CD4-positive, alpha-beta T cell (primary cell): ENCODE results near the gene ABCC4. TPM values are rescaled to one million over a fixed set of nuclear protein-coding genes. Genes with fewer than 3 reads are reported as not detected.
A peak's percentile ranks its signal among the peaks of the same experiment; 100 is the strongest.

Experiments used
- ATAC-seq: fragments of 200-7000 bp; cut with Tn5 transposase; one replicate; pipeline ENCODE4 v1.10.0; 2022; ENCODE audit warnings: mild to moderate bottlenecking; ENCODE audit not compliant: poor library complexity
- CTCF ChIA-PET: fragments of 350-600 bp; sonication (Branson Sonifier 250); formaldehyde crosslinking; loops from one replicate; lab custom pipeline; 2021; ENCODE audit warnings: antibody characterized with exemption, inconsistent platforms; lab: Charles Lee
- POLR2A ChIA-PET: fragments of 350-600 bp; sonication (Branson Sonifier 250); formaldehyde crosslinking; loops from one replicate; lab custom pipeline; 2021; ENCODE audit warnings: antibody characterized with exemption, inconsistent platforms; lab: Charles Lee
- DNase-seq, 14 experiments: peaks; one replicate each; pipeline ENCODE4 v3.0.0-alpha.2; 2013 to 2020; ENCODE audit warnings: mixed read lengths in 2 of 14
- H3K27ac ChIP-seq, 2 donors: one replicate each; pipeline versions ENCODE4 v1.5.1 to v1.7.0; 2013; ENCODE audit warnings: low read length in 2 of 2, low read depth in 1 of 2, mild to moderate bottlenecking in 1 of 2
- H3K27me3 ChIP-seq, 2 experiments: 1 replicate in 1 of 2; 2 replicates in 1 of 2; pipeline versions ENCODE4 v1.6.1 to v1.7.0; 2013; ENCODE audit warnings: low read length in 2 of 2, control low read depth in 1 of 2, mild to moderate bottlenecking in 1 of 2, moderate library complexity in 1 of 2; ENCODE audit not compliant: insufficient read depth in 2 of 2, control insufficient read depth in 1 of 2
- H3K36me3 ChIP-seq: one replicate; pipeline ENCODE4 v1.6.1; 2013; ENCODE audit warnings: low read length, control low read depth; ENCODE audit not compliant: insufficient read depth
- H3K4me1 ChIP-seq: one replicate; pipeline ENCODE4 v1.6.1; 2013; ENCODE audit warnings: low read length, control low read depth; ENCODE audit not compliant: insufficient read depth
- H3K4me3 ChIP-seq: one replicate; pipeline ENCODE4 v1.5.1; 2013; ENCODE audit warnings: mild to moderate bottlenecking, low read length, moderate library complexity
- H3K9me3 ChIP-seq, 2 experiments: 1 replicate in 1 of 2; 2 replicates in 1 of 2; pipeline versions ENCODE4 v1.6.1 to v1.7.0; 2013; ENCODE audit warnings: low read length in 2 of 2, mild to moderate bottlenecking in 2 of 2, control low read depth in 1 of 2, moderate library complexity in 1 of 2; ENCODE audit not compliant: control insufficient read depth in 1 of 2, insufficient read depth in 1 of 2
- H3K27ac Mint-ChIP-seq: one replicate; pipeline ENCODE4 v1.8.0; 2020; ENCODE audit warnings: mixed read lengths
- H3K27me3 Mint-ChIP-seq: one replicate; pipeline ENCODE4 v1.8.0; 2021; ENCODE audit warnings: mixed read lengths
- H3K36me3 Mint-ChIP-seq: one replicate; pipeline ENCODE4 v1.8.0; 2021; ENCODE audit warnings: low read depth, mixed read lengths
- H3K4me1 Mint-ChIP-seq: one replicate; pipeline ENCODE4 v1.8.0; 2021; ENCODE audit warnings: low read depth, mixed read lengths
- H3K4me3 Mint-ChIP-seq: one replicate; pipeline ENCODE4 v1.8.0; 2020; ENCODE audit warnings: mild to moderate bottlenecking, mixed read lengths
- H3K9me3 Mint-ChIP-seq: one replicate; pipeline ENCODE4 v1.8.0; 2020; ENCODE audit warnings: mixed read lengths
- intact Hi-C, 2 experiments: fragments of 100-400 bp; cut with DNase I in 1 of 2; cut with micrococcal nuclease in 1 of 2; formaldehyde crosslinking; loops; one replicate each; pipeline versions ENCODE4 v1.15.1 to v1.9.0; 2023 to 2025; cut with DNase I, micrococcal nuclease
- total RNA-seq, 174 experiments: library from RNA in 2 of 174; stranded (reverse) in 2 of 174; gene quantifications; one replicate each; pipeline ENCODE4 v1.2.3 and lab custom pipeline; 2021 to 2026
- TF ChIP-seq, protein P1 (sequence below): fragments of 200-600 bp; IDR thresholded peaks from one replicate; pipeline ENCODE4 v1.8.0; 2022; ENCODE audit warnings: antibody characterized with exemption, mild to moderate bottlenecking

ABCC4 gene
- total RNA-seq, 2 experiments from 2014 or later, result 4.0 to 4.4 TPM

DNA sequence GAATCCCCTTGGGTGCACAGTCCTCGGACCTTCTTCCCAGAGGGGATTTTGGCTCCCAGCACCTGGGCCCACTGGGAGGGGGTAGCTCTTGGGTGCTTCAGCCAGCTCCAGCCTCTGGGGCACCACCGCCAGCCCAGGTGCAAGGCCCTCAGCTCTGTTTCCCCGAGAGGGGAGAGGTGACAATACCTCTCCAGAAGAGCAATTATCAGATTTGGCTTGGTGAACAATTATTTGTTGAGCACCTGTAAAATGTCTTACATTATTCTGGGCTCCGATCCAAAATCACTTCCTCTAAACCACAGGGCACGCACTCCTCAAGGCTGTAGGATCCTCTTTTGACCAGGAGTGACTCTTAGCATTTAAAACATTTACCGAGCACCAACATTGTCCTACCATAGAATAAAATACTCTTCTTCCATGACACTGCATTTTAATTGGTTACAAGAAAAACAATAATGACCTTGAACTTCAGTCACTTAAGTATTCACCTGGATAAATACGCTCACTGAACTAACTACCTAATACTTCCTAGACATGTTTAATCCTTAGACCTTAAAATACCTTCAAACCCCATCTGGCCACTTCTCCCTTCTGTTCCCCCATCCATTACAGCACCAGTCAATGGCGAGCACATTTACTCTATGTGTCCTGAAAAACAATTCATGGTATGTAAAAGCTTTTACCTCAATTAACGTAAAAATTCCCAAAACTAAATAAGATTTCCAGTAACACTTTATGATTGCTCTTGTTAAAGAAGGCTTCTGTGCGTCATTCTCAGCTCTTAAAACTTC is 54.8 kb downstream of the ABCC4 start:
- Histone ChIP-seq H3K9me3 (no peaks in the 10 kb centered on the region), H3K36me3 (no peaks in the 10 kb centered on the region), H3K4me3 (no peak overlapping the region), H3K4me1 (no peaks in the 10 kb centered on the region), H3K27ac (no peak overlapping the region), H3K27me3 (no peaks in the 10 kb centered on the region)
- CTCF ChIA-PET, result no interaction called here
- no peaks in the 10 kb centered on the region for H3K27me3 Mint-ChIP-seq
- POLR2A ChIA-PET, result no interaction called here
- H3K4me3 Mint-ChIP-seq, result no peak overlapping the region
- H3K4me1 Mint-ChIP-seq, result peaks cover 10% of the 10 kb centered on the region
- H3K27ac Mint-ChIP-seq, result no peak overlapping the region
- DNase-seq (peak in 1 of 14 experiments; percentile 8), ATAC-seq (no peak)
- peaks cover 38% of the 10 kb centered on the region for H3K36me3 Mint-ChIP-seq
- no peaks in the 10 kb centered on the region for H3K9me3 Mint-ChIP-seq
- intact Hi-C loops, result no loop called here
- TF ChIP-seq, protein P1, sequence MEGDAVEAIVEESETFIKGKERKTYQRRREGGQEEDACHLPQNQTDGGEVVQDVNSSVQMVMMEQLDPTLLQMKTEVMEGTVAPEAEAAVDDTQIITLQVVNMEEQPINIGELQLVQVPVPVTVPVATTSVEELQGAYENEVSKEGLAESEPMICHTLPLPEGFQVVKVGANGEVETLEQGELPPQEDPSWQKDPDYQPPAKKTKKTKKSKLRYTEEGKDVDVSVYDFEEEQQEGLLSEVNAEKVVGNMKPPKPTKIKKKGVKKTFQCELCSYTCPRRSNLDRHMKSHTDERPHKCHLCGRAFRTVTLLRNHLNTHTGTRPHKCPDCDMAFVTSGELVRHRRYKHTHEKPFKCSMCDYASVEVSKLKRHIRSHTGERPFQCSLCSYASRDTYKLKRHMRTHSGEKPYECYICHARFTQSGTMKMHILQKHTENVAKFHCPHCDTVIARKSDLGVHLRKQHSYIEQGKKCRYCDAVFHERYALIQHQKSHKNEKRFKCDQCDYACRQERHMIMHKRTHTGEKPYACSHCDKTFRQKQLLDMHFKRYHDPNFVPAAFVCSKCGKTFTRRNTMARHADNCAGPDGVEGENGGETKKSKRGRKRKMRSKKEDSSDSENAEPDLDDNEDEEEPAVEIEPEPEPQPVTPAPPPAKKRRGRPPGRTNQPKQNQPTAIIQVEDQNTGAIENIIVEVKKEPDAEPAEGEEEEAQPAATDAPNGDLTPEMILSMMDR, result no peak

- POLR2A ChIA-PET, result no interaction called here
- no peak for DNase-seq
- Mint-ChIP-seq H3K36me3 (peaks cover 42% of the 10 kb centered on the region), H3K4me1 (peaks cover 10% of the 10 kb centered on the region), H3K4me3 (no peak overlapping the region), H3K27ac (no peak overlapping the region), H3K9me3 (no peaks in the 10 kb centered on the region), H3K27me3 (no peaks in the 10 kb centered on the region)
- H3K4me3 ChIP-seq, result no peak overlapping the region
- intact Hi-C loops, result no loop called here
- H3K36me3 ChIP-seq, result no peaks in the 10 kb centered on the region
- ATAC-seq, result no peak
- H3K9me3 ChIP-seq, result no peaks in the 10 kb centered on the region
- H3K27ac ChIP-seq, result no peak overlapping the region
- CTCF ChIA-PET, result no interaction called here
- TF ChIP-seq, protein P1, result no peak
- H3K27me3 ChIP-seq, result no peaks in the 10 kb centered on the region
- no peaks in the 10 kb centered on the region for H3K4me1 ChIP-seq
Measured at GRCh38 chr13:95245071-95245470, 56.2 kb downstream of the ABCC4 start.

- POLR2A ChIA-PET, result no interaction called here
- peaks cover 48% of the 10 kb centered on the region for H3K36me3 Mint-ChIP-seq
- no peak overlapping the region for H3K4me3 ChIP-seq
- no peak overlapping the region for H3K4me3 Mint-ChIP-seq
- H3K36me3 ChIP-seq, result no peaks in the 10 kb centered on the region
- no peaks in the 10 kb centered on the region for H3K27me3 Mint-ChIP-seq
- intact Hi-C loops, result no loop called here
- H3K9me3 ChIP-seq, result no peaks in the 10 kb centered on the region
- H3K4me1 Mint-ChIP-seq, result peaks cover 10% of the 10 kb centered on the region
- TF ChIP-seq, protein P1, result no peak
- no peaks in the 10 kb centered on the region for H3K27me3 ChIP-seq
- ATAC-seq, result no peak
- no peak for DNase-seq
- H3K27ac Mint-ChIP-seq, result no peak overlapping the region
- no peak overlapping the region for H3K27ac ChIP-seq
- no peaks in the 10 kb centered on the region for H3K4me1 ChIP-seq
- H3K9me3 Mint-ChIP-seq, result no peaks in the 10 kb centered on the region
- CTCF ChIA-PET, result no interaction called here
Measured at GRCh38 chr13:95243207-95243606, 58.0 kb downstream of the ABCC4 start.
